ENCODE data around the gene SYNE2. TPM values are rescaled to one million over a fixed set of nuclear protein-coding genes. Genes with fewer than 3 reads are reported as not detected.

Gene SYNE2
- total RNA-seq, 1 donor, result 10.1 TPM

DNA sequence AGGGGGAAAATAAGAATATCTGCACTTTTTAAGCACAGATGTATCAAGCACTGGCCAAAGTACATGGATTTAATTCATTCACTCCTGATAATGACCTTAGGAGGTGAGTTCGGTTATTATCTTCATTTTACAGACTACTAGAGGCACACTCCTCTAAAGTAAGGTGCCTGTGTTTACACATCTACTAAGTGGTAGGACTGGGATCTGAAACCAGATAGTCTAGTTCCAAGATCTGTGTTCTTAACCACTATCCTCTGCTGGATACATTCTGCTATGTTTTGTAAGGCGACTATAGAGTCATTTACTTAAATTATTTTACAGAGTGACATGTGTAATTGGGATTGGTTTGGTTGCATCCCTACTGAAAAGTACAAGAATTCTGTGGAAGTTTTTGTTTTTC lies 266.1 kb downstream of the SYNE2 start:
- no peak for DNase-seq (ENCODE audit: insufficient read length, low spot score, missing footprints)
- Histone ChIP-seq H3K4me3 (ENCODE audit: insufficient read depth, low read length) (no peak overlapping the region), H3K79me2 (ENCODE audit: insufficient read depth, low read length) (no peaks in the 10 kb centered on the region), H3K4me2 (ENCODE audit: insufficient read depth, low read length) (no peak overlapping the region), H3K4me1 (ENCODE audit: insufficient read depth, low read length) (peaks cover 8% of the 10 kb centered on the region), H3K9me3 (ENCODE audit: low read depth, low read length) (no peaks in the 10 kb centered on the region), H4K20me1 (ENCODE audit: insufficient read depth, low read length) (no peaks in the 10 kb centered on the region), H3K27ac (ENCODE audit: low read depth, low read length) (peak overlapping the region; percentile 77), H3K36me3 (ENCODE audit: insufficient read depth, low read length) (no peaks in the 10 kb centered on the region), H3K27me3 (ENCODE audit: insufficient read depth, low read length) (no peaks in the 10 kb centered on the region), H2AFZ (ENCODE audit: low read length) (no peak overlapping the region)
- TF ChIP-seq CTCF (IDR thresholded peaks at IDR 0.05; ENCODE audit: extremely low read depth, low read depth, low read length), result no peak

- no peaks in the 10 kb centered on the region for H3K9me3 ChIP-seq (ENCODE audit: low read depth, low read length)
- peak overlapping the region; percentile 77 for H3K27ac ChIP-seq (ENCODE audit: low read depth, low read length)
- H3K4me2 ChIP-seq (ENCODE audit: insufficient read depth, low read length), result no peak overlapping the region
- H4K20me1 ChIP-seq (ENCODE audit: insufficient read depth, low read length), result no peaks in the 10 kb centered on the region
- no peaks in the 10 kb centered on the region for H3K27me3 ChIP-seq (ENCODE audit: insufficient read depth, low read length)
- no peak overlapping the region for H3K4me3 ChIP-seq (ENCODE audit: insufficient read depth, low read length)
- H3K79me2 ChIP-seq (ENCODE audit: insufficient read depth, low read length), result no peaks in the 10 kb centered on the region
- no peaks in the 10 kb centered on the region for H3K36me3 ChIP-seq (ENCODE audit: insufficient read depth, low read length)
- TF ChIP-seq CTCF (IDR thresholded peaks at IDR 0.05; ENCODE audit: extremely low read depth, low read depth, low read length), result no peak
- no peak overlapping the region for H2AFZ ChIP-seq (ENCODE audit: low read length)
- peaks cover 8% of the 10 kb centered on the region for H3K4me1 ChIP-seq (ENCODE audit: insufficient read depth, low read length)
- no peak for DNase-seq (ENCODE audit: insufficient read length, low spot score, missing footprints)
Observed at GRCh38 chr14:64119500-64119899, 266.7 kb downstream of the SYNE2 start.

- Histone ChIP-seq H3K9me3 (ENCODE audit: low read depth, low read length) (no peaks in the 10 kb centered on the region), H3K36me3 (ENCODE audit: insufficient read depth, low read length) (no peaks in the 10 kb centered on the region), H3K4me3 (ENCODE audit: insufficient read depth, low read length) (no peak overlapping the region), H3K27me3 (ENCODE audit: insufficient read depth, low read length) (no peaks in the 10 kb centered on the region), H2AFZ (ENCODE audit: low read length) (no peak overlapping the region), H4K20me1 (ENCODE audit: insufficient read depth, low read length) (no peaks in the 10 kb centered on the region), H3K4me1 (ENCODE audit: insufficient read depth, low read length) (peaks cover 8% of the 10 kb centered on the region), H3K27ac (ENCODE audit: low read depth, low read length) (no peak overlapping the region), H3K79me2 (ENCODE audit: insufficient read depth, low read length) (no peaks in the 10 kb centered on the region), H3K4me2 (ENCODE audit: insufficient read depth, low read length) (no peak overlapping the region)
- no peak for DNase-seq (ENCODE audit: insufficient read length, low spot score, missing footprints)
- TF ChIP-seq CTCF (IDR thresholded peaks at IDR 0.05; ENCODE audit: extremely low read depth, low read depth, low read length), result no peak
Observed at GRCh38 chr14:64119980-64120379, 267.2 kb downstream of the SYNE2 start.

GRCh38 chr14:64123241-64123822 lies 270.5 kb downstream of the SYNE2 start:
- no peaks in the 10 kb centered on the region for H3K36me3 ChIP-seq (ENCODE audit: insufficient read depth, low read length)
- H2AFZ ChIP-seq (ENCODE audit: low read length), result no peak overlapping the region
- H3K4me1 ChIP-seq (ENCODE audit: insufficient read depth, low read length), result peaks cover 2% of the 10 kb centered on the region
- H3K27me3 ChIP-seq (ENCODE audit: insufficient read depth, low read length), result no peaks in the 10 kb centered on the region
- no peaks in the 10 kb centered on the region for H3K79me2 ChIP-seq (ENCODE audit: insufficient read depth, low read length)
- H3K4me2 ChIP-seq (ENCODE audit: insufficient read depth, low read length), result no peak overlapping the region
- no peak overlapping the region for H3K4me3 ChIP-seq (ENCODE audit: insufficient read depth, low read length)
- H4K20me1 ChIP-seq (ENCODE audit: insufficient read depth, low read length), result no peaks in the 10 kb centered on the region
- no peak for TF ChIP-seq CTCF (IDR thresholded peaks at IDR 0.05; ENCODE audit: extremely low read depth, low read depth, low read length)
- H3K9me3 ChIP-seq (ENCODE audit: low read depth, low read length), result no peaks in the 10 kb centered on the region
- DNase-seq (ENCODE audit: insufficient read length, low spot score, missing footprints), result no peak
- H3K27ac ChIP-seq (ENCODE audit: low read depth, low read length), result peak overlapping the region; percentile 17
